Measurements from ENCODE around the gene GPR12. TPM values are rescaled to one million over a fixed set of nuclear protein-coding genes. Genes with fewer than 3 reads are reported as not detected.

Gene GPR12
- total RNA-seq, 1 experiment from 2014 or later, result not detected

DNA sequence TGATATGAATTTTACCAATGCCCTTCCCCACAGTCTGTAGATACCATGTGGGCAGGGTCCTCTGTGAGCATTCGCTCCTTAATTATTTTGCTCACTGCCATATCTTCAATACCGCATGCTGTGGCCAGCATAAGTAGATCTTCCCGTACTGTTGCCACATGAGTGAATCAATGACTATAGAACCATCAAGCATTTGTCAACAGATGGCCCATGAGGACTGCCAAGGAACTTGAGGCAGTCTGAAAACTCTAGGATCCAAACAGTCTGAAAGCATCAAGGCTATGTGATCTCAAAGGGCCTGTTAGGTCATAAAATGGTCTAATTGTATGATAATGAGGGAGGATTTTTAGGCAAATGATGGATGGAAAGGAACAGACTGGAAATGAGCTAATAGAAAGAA is 27.4 kb upstream of the GPR12 start:
- ChIA-PET POLR2A (ENCODE audit: low non-redundant PET) (no interaction called here), CTCF (no interaction called here)
- BruUV-seq (replicated peaks), result no TSS peak
- intact Hi-C loops (cut with micrococcal nuclease; ENCODE audit: unreplicated experiment), result no loop called here
- DNase-seq (ENCODE audit: low spot score), result no peak
- H3K4me3 ChIP-seq (ENCODE audit: low read depth, low read length, poor library complexity, severe bottlenecking), result no peak overlapping the region
- no peaks in the 10 kb centered on the region for H3K4me1 ChIP-seq (ENCODE audit: insufficient read depth, low read length, poor library complexity, severe bottlenecking)
- H3K27ac ChIP-seq (ENCODE audit: low read depth, low read length, poor library complexity, severe bottlenecking), result no peak overlapping the region
- H3K27me3 ChIP-seq (replicated peaks; ENCODE audit: insufficient read depth, low read depth, low read length, poor library complexity), result peaks cover 6% of the 10 kb centered on the region
- TF ChIP-seq EZH2 (IDR thresholded peaks at IDR 0.05; ENCODE audit: borderline replicate concordance, low read depth, low read length, poor library complexity, severe bottlenecking) (no peak), CTCF (conservative IDR thresholded peaks at IDR 0.05; ENCODE audit: low read depth, low read length) (no peak)
- no peaks in the 10 kb centered on the region for H3K36me3 ChIP-seq (ENCODE audit: insufficient read depth, low read length, poor library complexity, severe bottlenecking)
- H3K9me3 ChIP-seq (ENCODE audit: low read depth, low read length, poor library complexity, severe bottlenecking), result no peaks in the 10 kb centered on the region

- H3K27me3 ChIP-seq (replicated peaks; ENCODE audit: insufficient read depth, low read depth, low read length, poor library complexity), result peaks cover 8% of the 10 kb centered on the region
- DNase-seq (ENCODE audit: low spot score), result no peak
- TF ChIP-seq EZH2 (IDR thresholded peaks at IDR 0.05; ENCODE audit: borderline replicate concordance, low read depth, low read length, poor library complexity, severe bottlenecking) (no peak), CTCF (conservative IDR thresholded peaks at IDR 0.05; ENCODE audit: low read depth, low read length) (no peak)
- POLR2A ChIA-PET (ENCODE audit: low non-redundant PET), result no interaction called here
- no peaks in the 10 kb centered on the region for H3K9me3 ChIP-seq (ENCODE audit: low read depth, low read length, poor library complexity, severe bottlenecking)
- CTCF ChIA-PET, result no interaction called here
- no peak overlapping the region for H3K4me3 ChIP-seq (ENCODE audit: low read depth, low read length, poor library complexity, severe bottlenecking)
- no peaks in the 10 kb centered on the region for H3K4me1 ChIP-seq (ENCODE audit: insufficient read depth, low read length, poor library complexity, severe bottlenecking)
- H3K36me3 ChIP-seq (ENCODE audit: insufficient read depth, low read length, poor library complexity, severe bottlenecking), result no peaks in the 10 kb centered on the region
- intact Hi-C loops (cut with micrococcal nuclease; ENCODE audit: unreplicated experiment), result no loop called here
- no peak overlapping the region for H3K27ac ChIP-seq (ENCODE audit: low read depth, low read length, poor library complexity, severe bottlenecking)
- BruUV-seq (replicated peaks), result no TSS peak
Observed at GRCh38 chr13:26786651-26787295, 26.2 kb upstream of the GPR12 start.

DNA sequence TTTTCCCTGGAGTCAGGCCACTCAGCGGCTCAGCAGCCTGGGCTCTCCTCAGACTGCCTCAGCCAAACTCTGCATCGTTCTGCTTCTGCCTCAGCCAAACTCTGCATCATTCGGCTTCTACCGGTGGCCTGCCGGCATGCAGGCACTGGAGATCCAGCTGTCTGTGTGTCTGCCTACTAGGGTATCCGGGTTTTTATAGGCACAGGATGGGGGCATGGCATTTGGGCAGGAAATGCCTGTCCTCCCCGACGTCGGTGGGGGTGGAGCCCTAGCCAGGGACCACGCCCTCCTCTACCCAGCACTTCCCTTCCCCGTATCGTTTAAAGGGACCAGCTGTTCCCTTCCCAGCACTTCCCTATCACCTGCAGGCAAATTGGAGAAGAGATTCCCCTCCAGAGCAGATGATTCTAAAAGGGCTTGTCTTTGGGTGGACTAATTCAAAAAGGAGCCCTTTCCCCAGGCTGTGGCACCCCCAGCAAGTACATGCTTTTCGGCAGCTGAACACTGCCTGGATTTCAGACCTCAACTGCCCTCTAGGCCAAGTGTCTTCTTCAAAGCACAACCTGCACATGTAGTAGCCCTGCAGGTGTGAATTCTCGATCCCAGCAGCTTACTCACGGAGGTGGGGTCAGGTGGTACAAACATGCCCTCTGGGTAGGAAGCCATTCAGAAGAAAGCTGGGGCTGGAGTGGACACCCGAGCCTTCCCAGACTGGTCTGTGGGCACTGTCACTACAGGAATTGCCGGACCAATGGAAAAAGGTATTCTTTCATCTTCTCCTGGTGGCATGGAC is 25.4 kb upstream of the GPR12 start:
- Histone ChIP-seq H3K27ac (ENCODE audit: low read depth, low read length, poor library complexity, severe bottlenecking) (no peak overlapping the region), H3K36me3 (ENCODE audit: insufficient read depth, low read length, poor library complexity, severe bottlenecking) (no peaks in the 10 kb centered on the region), H3K4me3 (ENCODE audit: low read depth, low read length, poor library complexity, severe bottlenecking) (no peak overlapping the region), H3K27me3 (replicated peaks; ENCODE audit: insufficient read depth, low read depth, low read length, poor library complexity) (peaks cover 8% of the 10 kb centered on the region), H3K9me3 (ENCODE audit: low read depth, low read length, poor library complexity, severe bottlenecking) (no peaks in the 10 kb centered on the region), H3K4me1 (ENCODE audit: insufficient read depth, low read length, poor library complexity, severe bottlenecking) (no peaks in the 10 kb centered on the region)
- BruUV-seq (replicated peaks), result no TSS peak
- DNase-seq (ENCODE audit: low spot score), result peak; percentile 56
- ChIA-PET CTCF (no interaction called here), POLR2A (ENCODE audit: low non-redundant PET) (no interaction called here)
- intact Hi-C loops (cut with micrococcal nuclease; ENCODE audit: unreplicated experiment), result no loop called here
- TF ChIP-seq EZH2 (IDR thresholded peaks at IDR 0.05; ENCODE audit: borderline replicate concordance, low read depth, low read length, poor library complexity, severe bottlenecking), result no peak
- TF ChIP-seq CTCF (conservative IDR thresholded peaks at IDR 0.05; ENCODE audit: low read depth, low read length), result no peak

Measured in A673 (cell line).